Glutamatergic neuron (in vitro differentiated cells): ENCODE data around the gene P2RY1. TPM values are rescaled to one million over a fixed set of nuclear protein-coding genes. Genes with fewer than 3 reads are reported as not detected.

Experiments
- DNase-seq: peaks from one replicate; pipeline ENCODE4 v3.0.0; 2022
- H3K27ac Mint-ChIP-seq: one replicate; pipeline ENCODE4 v1.8.0; 2020; ENCODE audit warnings: mild to moderate bottlenecking, mixed read lengths, inconsistent platforms; ENCODE audit not compliant: unreplicated experiment
- H3K27me3 Mint-ChIP-seq: one replicate; pipeline ENCODE4 v1.8.0; 2020; ENCODE audit warnings: mild to moderate bottlenecking, moderate library complexity, mixed read lengths, inconsistent platforms; ENCODE audit not compliant: unreplicated experiment
- H3K36me3 Mint-ChIP-seq: one replicate; pipeline ENCODE4 v1.8.0; 2020; ENCODE audit warnings: mild to moderate bottlenecking, mixed read lengths, inconsistent platforms; ENCODE audit not compliant: unreplicated experiment
- H3K4me1 Mint-ChIP-seq: one replicate; pipeline ENCODE4 v1.8.0; 2020; ENCODE audit warnings: mild to moderate bottlenecking, low read depth, mixed read lengths, inconsistent platforms; ENCODE audit not compliant: unreplicated experiment
- H3K4me3 Mint-ChIP-seq: one replicate; pipeline ENCODE4 v1.8.0; 2020; ENCODE audit warnings: mild to moderate bottlenecking, mixed read lengths, inconsistent platforms; ENCODE audit not compliant: unreplicated experiment
- H3K9me3 Mint-ChIP-seq: one replicate; pipeline ENCODE4 v1.8.0; 2020; ENCODE audit warnings: mild to moderate bottlenecking, moderate library complexity, mixed read lengths, inconsistent platforms; ENCODE audit not compliant: unreplicated experiment
- total RNA-seq: library from RNA; stranded (reverse); fragmentation: NEBNext Ultra II Directional; extraction: Animal tissue kit (Norgen Biotek cat#: 25700); gene quantifications from one replicate; pipeline ENCODE4 v1.2.1, GENCODE V29; 2021; ENCODE audit not compliant: unreplicated experiment
- TF ChIP-seq, protein P1 (sequence below): fragments of 200-600 bp; sonication (generic); IDR thresholded peaks from one replicate; pipeline ENCODE4 v1.5.0; 2021; ENCODE audit not compliant: partially characterized antibody, unreplicated experiment

The P2RY1 gene
- total RNA-seq, 1 donor from 2014 or later: 0.51 TPM

DNA sequence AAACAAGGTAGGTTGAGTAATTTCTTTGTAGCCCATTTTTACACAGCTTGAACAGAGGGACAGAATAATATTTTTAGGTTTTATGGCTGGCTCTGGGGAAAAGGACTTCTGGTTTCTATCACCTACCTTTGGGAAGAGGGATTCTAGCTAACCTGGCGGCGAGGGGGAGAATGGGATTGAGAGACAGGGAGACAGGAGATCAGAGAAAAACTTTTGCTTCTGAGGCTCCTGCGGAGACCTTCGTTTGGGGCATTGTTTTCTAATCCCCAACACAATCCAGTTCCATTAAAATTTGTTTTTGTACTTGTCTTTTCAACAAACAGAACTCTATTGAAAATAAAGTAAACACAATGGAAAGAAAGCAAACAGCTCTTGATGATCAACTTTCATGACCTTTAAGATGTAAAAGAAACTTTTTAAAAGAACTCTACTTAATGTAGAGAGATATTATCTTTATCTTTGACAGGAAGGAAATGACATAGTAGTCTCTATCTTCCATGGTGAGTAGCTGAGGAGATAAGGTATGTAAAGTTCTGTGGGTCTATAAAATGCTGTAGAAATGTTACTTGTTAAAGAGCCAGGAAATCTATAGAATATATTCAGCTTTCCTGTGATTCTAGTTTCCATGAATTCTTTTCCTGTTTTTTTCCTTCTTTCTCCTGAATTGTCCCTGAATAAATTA, 37.0 kb upstream of the P2RY1 start:
- H3K4me1 Mint-ChIP-seq: no peaks in the 10 kb centered on the region
- TF ChIP-seq, protein P1, sequence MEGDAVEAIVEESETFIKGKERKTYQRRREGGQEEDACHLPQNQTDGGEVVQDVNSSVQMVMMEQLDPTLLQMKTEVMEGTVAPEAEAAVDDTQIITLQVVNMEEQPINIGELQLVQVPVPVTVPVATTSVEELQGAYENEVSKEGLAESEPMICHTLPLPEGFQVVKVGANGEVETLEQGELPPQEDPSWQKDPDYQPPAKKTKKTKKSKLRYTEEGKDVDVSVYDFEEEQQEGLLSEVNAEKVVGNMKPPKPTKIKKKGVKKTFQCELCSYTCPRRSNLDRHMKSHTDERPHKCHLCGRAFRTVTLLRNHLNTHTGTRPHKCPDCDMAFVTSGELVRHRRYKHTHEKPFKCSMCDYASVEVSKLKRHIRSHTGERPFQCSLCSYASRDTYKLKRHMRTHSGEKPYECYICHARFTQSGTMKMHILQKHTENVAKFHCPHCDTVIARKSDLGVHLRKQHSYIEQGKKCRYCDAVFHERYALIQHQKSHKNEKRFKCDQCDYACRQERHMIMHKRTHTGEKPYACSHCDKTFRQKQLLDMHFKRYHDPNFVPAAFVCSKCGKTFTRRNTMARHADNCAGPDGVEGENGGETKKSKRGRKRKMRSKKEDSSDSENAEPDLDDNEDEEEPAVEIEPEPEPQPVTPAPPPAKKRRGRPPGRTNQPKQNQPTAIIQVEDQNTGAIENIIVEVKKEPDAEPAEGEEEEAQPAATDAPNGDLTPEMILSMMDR: no peak
- peaks cover 2% of the 10 kb centered on the region for H3K9me3 Mint-ChIP-seq
- no peak overlapping the region for H3K27ac Mint-ChIP-seq
- no peak for DNase-seq
- H3K27me3 Mint-ChIP-seq: no peaks in the 10 kb centered on the region
- no peak overlapping the region for H3K4me3 Mint-ChIP-seq
- no peaks in the 10 kb centered on the region for H3K36me3 Mint-ChIP-seq

GRCh38 chr3:152811974-152812760, 22.8 kb upstream of the P2RY1 start:
- Mint-ChIP-seq H3K27ac (no peak overlapping the region), H3K36me3 (no peaks in the 10 kb centered on the region), H3K4me3 (no peak overlapping the region), H3K27me3 (no peaks in the 10 kb centered on the region), H3K4me1 (peaks cover 2% of the 10 kb centered on the region), H3K9me3 (no peaks in the 10 kb centered on the region)
- TF ChIP-seq, protein P1: no peak
- no peak for DNase-seq

- no peaks in the 10 kb centered on the region for H3K9me3 Mint-ChIP-seq
- TF ChIP-seq, protein P1: no peak
- no peaks in the 10 kb centered on the region for H3K27me3 Mint-ChIP-seq
- no peak overlapping the region for H3K27ac Mint-ChIP-seq
- H3K36me3 Mint-ChIP-seq: no peaks in the 10 kb centered on the region
- H3K4me1 Mint-ChIP-seq: no peaks in the 10 kb centered on the region
- H3K4me3 Mint-ChIP-seq: no peak overlapping the region
- DNase-seq: no peak
Observed at GRCh38 chr3:152817400-152817799, 17.5 kb upstream of the P2RY1 start.

DNA sequence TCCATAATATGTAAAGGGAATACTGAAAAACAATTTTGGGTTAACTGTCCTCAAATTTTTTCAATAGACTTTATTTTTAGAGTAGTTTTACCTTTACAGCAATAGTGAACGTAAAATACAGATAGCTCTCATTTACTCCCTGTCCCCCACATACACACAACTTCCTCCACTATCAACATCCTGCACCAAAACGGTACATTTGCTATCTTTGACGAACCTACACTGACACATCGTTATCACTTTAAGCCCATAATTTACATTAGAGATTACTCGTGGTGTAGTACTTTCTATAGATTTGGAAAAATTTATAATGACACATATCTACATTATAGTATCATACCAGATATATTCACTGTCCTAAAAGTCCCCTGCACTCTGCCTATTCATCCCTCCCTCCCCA, 16.9 kb upstream of the P2RY1 start:
- Mint-ChIP-seq H3K4me1 (peaks cover 1% of the 10 kb centered on the region), H3K27me3 (no peaks in the 10 kb centered on the region), H3K36me3 (no peaks in the 10 kb centered on the region), H3K9me3 (no peaks in the 10 kb centered on the region), H3K4me3 (no peak overlapping the region), H3K27ac (no peak overlapping the region)
- TF ChIP-seq, protein P1: no peak
- no peak for DNase-seq

GRCh38 chr3:152823173-152823572, 11.8 kb upstream of the P2RY1 start:
- H3K4me1 Mint-ChIP-seq: peaks cover 10% of the 10 kb centered on the region
- no peak overlapping the region for H3K27ac Mint-ChIP-seq
- DNase-seq: no peak
- H3K27me3 Mint-ChIP-seq: peaks cover 2% of the 10 kb centered on the region
- peaks cover 3% of the 10 kb centered on the region for H3K9me3 Mint-ChIP-seq
- TF ChIP-seq, protein P1: no peak
- no peaks in the 10 kb centered on the region for H3K36me3 Mint-ChIP-seq
- H3K4me3 Mint-ChIP-seq: no peak overlapping the region
